ENCODE results near the gene FBXL17.

Gene FBXL17

DNA sequence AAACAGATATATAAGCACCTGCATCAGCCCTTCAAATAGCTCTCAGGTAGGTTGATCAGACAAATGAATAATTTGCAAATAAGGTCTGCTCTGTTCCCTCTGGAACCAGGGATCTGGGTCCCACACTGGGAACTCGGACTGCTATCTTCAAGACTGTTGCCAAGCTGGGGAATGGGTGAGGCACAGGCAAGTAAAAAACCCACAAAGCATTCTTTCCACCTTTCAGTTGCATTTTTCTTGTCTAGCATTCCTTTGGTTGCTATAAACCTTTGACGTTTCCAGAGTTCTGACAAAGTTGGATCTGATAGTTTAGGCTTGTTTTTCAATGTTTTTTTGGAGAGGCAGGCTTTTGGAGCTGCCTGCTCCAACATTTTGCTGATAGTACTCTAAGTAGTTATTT lies 20.1 kb downstream of the FBXL17 start:
- Histone ChIP-seq H3K36me3 (ENCODE audit: control insufficient read depth in 4 of 4, insufficient read depth in 4 of 4, low read length in 3 of 4) (peaks cover 2 to 17% (median 6%) of the 10 kb centered on the region in 4 experiments), H3K27me3 (replicated peaks in 2 of 5; ENCODE audit: control insufficient read depth in 4 of 5, insufficient read depth in 5 of 5, low read length in 4 of 5) (no peaks in the 10 kb centered on the region), H3K27ac (ENCODE audit: insufficient read depth in 1 of 2, low read depth in 1 of 2, low read length in 2 of 2, poor library complexity in 1 of 2, severe bottlenecking in 2 of 2) (no peak overlapping the region), H3K9me3 (ENCODE audit: control extremely low read depth in 1 of 5, control insufficient read depth in 4 of 5, insufficient read depth in 2 of 5, low read depth in 1 of 5, low read length in 4 of 5) (no peaks in the 10 kb centered on the region), H3K4me1 (ENCODE audit: control extremely low read depth in 1 of 4, control insufficient read depth in 4 of 4, insufficient read depth in 4 of 4, low read length in 3 of 4) (no peaks in the 10 kb centered on the region), H3K4me3 (ENCODE audit: control insufficient read depth in 1 of 7, extremely low read depth in 1 of 7, insufficient read depth in 4 of 7, low read depth in 2 of 7, low read length in 6 of 7) (no peak overlapping the region)
- no peak for DNase-seq
- ChIA-PET CTCF (interaction anchor here (0.6 to 1.2 kb wide), 2 partner anchors 16 to 17 kb away, joined by 3 read pairs; no protein-coding TSS in a partner anchor), POLR2A (no interaction called here)
- WGBS (ENCODE audit: insufficient coverage), result no CpG with 5 or more reads among the region's 2 CpGs

- H3K4me3 ChIP-seq (ENCODE audit: control insufficient read depth in 1 of 7, extremely low read depth in 1 of 7, insufficient read depth in 4 of 7, low read depth in 2 of 7, low read length in 6 of 7), result no peak overlapping the region
- CTCF ChIA-PET, result interaction anchor here (0.6 to 1.2 kb wide), 2 partner anchors 17 kb away, joined by 3 read pairs; no protein-coding TSS in a partner anchor
- H3K4me1 ChIP-seq (ENCODE audit: control extremely low read depth in 1 of 4, control insufficient read depth in 4 of 4, insufficient read depth in 4 of 4, low read length in 3 of 4), result no peaks in the 10 kb centered on the region
- H3K27me3 ChIP-seq (replicated peaks in 2 of 5; ENCODE audit: control insufficient read depth in 4 of 5, insufficient read depth in 5 of 5, low read length in 4 of 5), result no peaks in the 10 kb centered on the region
- POLR2A ChIA-PET, result no interaction called here
- H3K27ac ChIP-seq (ENCODE audit: insufficient read depth in 1 of 2, low read depth in 1 of 2, low read length in 2 of 2, poor library complexity in 1 of 2, severe bottlenecking in 2 of 2), result no peak overlapping the region
- H3K36me3 ChIP-seq (ENCODE audit: control insufficient read depth in 4 of 4, insufficient read depth in 4 of 4, low read length in 3 of 4), result peaks cover 2 to 17% (median 6%) of the 10 kb centered on the region in 4 experiments
- no peak for DNase-seq
- H3K9me3 ChIP-seq (ENCODE audit: control extremely low read depth in 1 of 5, control insufficient read depth in 4 of 5, insufficient read depth in 2 of 5, low read depth in 1 of 5, low read length in 4 of 5), result no peaks in the 10 kb centered on the region
- WGBS (ENCODE audit: insufficient coverage), result 100% methylated on average over 2 of the region's 3 CpGs
These were observed 20.7 kb downstream of the FBXL17 start for GRCh38 chr5:108361239-108361638.

GRCh38 chr5:108360280-108360679 lies 21.6 kb downstream of the FBXL17 start:
- no peak overlapping the region for H3K27ac ChIP-seq (ENCODE audit: insufficient read depth in 1 of 2, low read depth in 1 of 2, low read length in 2 of 2, poor library complexity in 1 of 2, severe bottlenecking in 2 of 2)
- no peaks in the 10 kb centered on the region for H3K9me3 ChIP-seq (ENCODE audit: control extremely low read depth in 1 of 5, control insufficient read depth in 4 of 5, insufficient read depth in 2 of 5, low read depth in 1 of 5, low read length in 4 of 5)
- no peaks in the 10 kb centered on the region for H3K4me1 ChIP-seq (ENCODE audit: control extremely low read depth in 1 of 4, control insufficient read depth in 4 of 4, insufficient read depth in 4 of 4, low read length in 3 of 4)
- ChIA-PET CTCF (no interaction called here), POLR2A (no interaction called here)
- DNase-seq, result no peak
- 100% methylated on average over 2 of the region's 4 CpGs for WGBS (ENCODE audit: insufficient coverage)
- peaks cover 2 to 13% (median 6%) of the 10 kb centered on the region in 4 experiments for H3K36me3 ChIP-seq (ENCODE audit: control insufficient read depth in 4 of 4, insufficient read depth in 4 of 4, low read length in 3 of 4)
- no peaks in the 10 kb centered on the region for H3K27me3 ChIP-seq (replicated peaks in 2 of 5; ENCODE audit: control insufficient read depth in 4 of 5, insufficient read depth in 5 of 5, low read length in 4 of 5)
- H3K4me3 ChIP-seq (ENCODE audit: control insufficient read depth in 1 of 7, extremely low read depth in 1 of 7, insufficient read depth in 4 of 7, low read depth in 2 of 7, low read length in 6 of 7), result no peak overlapping the region

- no peaks in the 10 kb centered on the region for H3K27me3 ChIP-seq (replicated peaks in 2 of 5; ENCODE audit: control insufficient read depth in 4 of 5, insufficient read depth in 5 of 5, low read length in 4 of 5)
- no CpG with 5 or more reads among the region's 1 CpG for WGBS (ENCODE audit: insufficient coverage)
- H3K4me3 ChIP-seq (ENCODE audit: control insufficient read depth in 1 of 7, extremely low read depth in 1 of 7, insufficient read depth in 4 of 7, low read depth in 2 of 7, low read length in 6 of 7), result no peak overlapping the region
- H3K9me3 ChIP-seq (ENCODE audit: control extremely low read depth in 1 of 5, control insufficient read depth in 4 of 5, insufficient read depth in 2 of 5, low read depth in 1 of 5, low read length in 4 of 5), result no peaks in the 10 kb centered on the region
- no peaks in the 10 kb centered on the region for H3K4me1 ChIP-seq (ENCODE audit: control extremely low read depth in 1 of 4, control insufficient read depth in 4 of 4, insufficient read depth in 4 of 4, low read length in 3 of 4)
- H3K36me3 ChIP-seq (ENCODE audit: control insufficient read depth in 4 of 4, insufficient read depth in 4 of 4, low read length in 3 of 4), result peaks cover 0 to 4% (median 3%) of the 10 kb centered on the region in 4 experiments
- DNase-seq, result no peak
- no peak overlapping the region for H3K27ac ChIP-seq (ENCODE audit: insufficient read depth in 1 of 2, low read depth in 1 of 2, low read length in 2 of 2, poor library complexity in 1 of 2, severe bottlenecking in 2 of 2)
- CTCF ChIA-PET, result interaction anchor here (0.8 kb wide), 1 partner anchor 14 kb away, joined by 3 read pairs; no protein-coding TSS in a partner anchor
- POLR2A ChIA-PET, result no interaction called here
These were observed 25.6 kb downstream of the FBXL17 start for GRCh38 chr5:108356286-108356685.

DNA sequence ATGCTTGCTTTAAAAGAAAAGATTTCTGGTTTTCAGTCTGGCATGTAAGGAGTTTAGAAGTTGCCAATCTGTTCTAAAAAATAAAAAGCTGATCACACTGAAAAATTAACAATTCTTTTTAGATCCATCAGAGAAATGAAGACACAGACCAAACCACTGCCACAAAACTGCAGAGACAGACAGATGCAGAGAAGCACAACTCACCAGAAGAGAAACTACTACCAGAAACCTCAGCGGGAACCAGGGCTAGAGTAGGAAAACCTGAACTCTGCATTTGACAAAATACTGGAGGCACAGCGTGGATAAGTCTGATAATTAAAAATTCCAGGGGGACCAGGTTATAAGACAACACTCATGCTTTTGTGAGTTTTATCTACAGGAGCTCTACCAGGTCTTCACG lies 28.8 kb downstream of the FBXL17 start:
- H3K27me3 ChIP-seq (replicated peaks in 2 of 5; ENCODE audit: control insufficient read depth in 4 of 5, insufficient read depth in 5 of 5, low read length in 4 of 5), result no peaks in the 10 kb centered on the region
- CTCF ChIA-PET, result no interaction called here
- DNase-seq, result no peak
- H3K27ac ChIP-seq (ENCODE audit: insufficient read depth in 1 of 2, low read depth in 1 of 2, low read length in 2 of 2, poor library complexity in 1 of 2, severe bottlenecking in 2 of 2), result no peak overlapping the region
- no peaks in the 10 kb centered on the region for H3K9me3 ChIP-seq (ENCODE audit: control extremely low read depth in 1 of 5, control insufficient read depth in 4 of 5, insufficient read depth in 2 of 5, low read depth in 1 of 5, low read length in 4 of 5)
- no peaks in the 10 kb centered on the region for H3K4me1 ChIP-seq (ENCODE audit: control extremely low read depth in 1 of 4, control insufficient read depth in 4 of 4, insufficient read depth in 4 of 4, low read length in 3 of 4)
- no CpG with 5 or more reads among the region's 3 CpGs for WGBS (ENCODE audit: insufficient coverage)
- no peak overlapping the region for H3K4me3 ChIP-seq (ENCODE audit: control insufficient read depth in 1 of 7, extremely low read depth in 1 of 7, insufficient read depth in 4 of 7, low read depth in 2 of 7, low read length in 6 of 7)
- POLR2A ChIA-PET, result no interaction called here
- peaks cover 0 to 4% (median 0%) of the 10 kb centered on the region in 4 experiments for H3K36me3 ChIP-seq (ENCODE audit: control insufficient read depth in 4 of 4, insufficient read depth in 4 of 4, low read length in 3 of 4)

DNA sequence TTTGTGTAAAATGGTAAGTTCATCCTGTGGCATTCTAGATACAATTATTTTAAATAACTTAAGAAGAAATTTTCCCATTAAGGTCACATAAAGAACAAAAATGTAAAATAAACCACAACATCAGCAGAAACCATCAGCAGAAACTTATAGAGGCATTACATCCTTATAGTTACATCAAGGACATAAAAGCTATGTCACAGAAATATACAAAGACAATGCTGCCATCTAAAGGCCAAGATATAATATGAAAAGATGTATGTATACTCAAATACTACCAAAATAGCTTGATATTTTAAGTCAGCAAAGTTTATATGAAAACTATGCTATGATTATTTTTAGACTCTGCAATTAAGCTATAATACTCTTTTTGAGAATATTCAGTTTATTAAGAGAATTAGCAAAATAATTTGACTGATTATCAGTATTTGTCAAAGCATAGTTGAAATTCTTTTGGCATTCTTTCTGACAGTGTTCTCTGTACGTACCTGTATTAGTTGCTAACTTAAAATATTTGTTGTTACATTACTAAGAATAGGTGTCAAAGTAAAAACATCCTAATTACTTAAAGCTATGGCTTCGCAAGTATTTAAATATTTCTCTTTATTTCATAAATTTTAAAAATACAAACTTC lies 36.2 kb downstream of the FBXL17 start:
- H3K4me3 ChIP-seq (ENCODE audit: control insufficient read depth in 1 of 7, extremely low read depth in 1 of 7, insufficient read depth in 4 of 7, low read depth in 2 of 7, low read length in 6 of 7), result no peak overlapping the region
- CTCF ChIA-PET, result interaction anchor here (0.9 to 4.9 kb wide), 6 partner anchors 9 to 145 kb away, joined by 3 to 60 read pairs (median 4); no protein-coding TSS in a partner anchor
- peak; percentile 60 to 78 (median 77) for DNase-seq
- H3K36me3 ChIP-seq (ENCODE audit: control insufficient read depth in 4 of 4, insufficient read depth in 4 of 4, low read length in 3 of 4), result peaks cover 0 to 9% (median 1%) of the 10 kb centered on the region in 4 experiments
- H3K27me3 ChIP-seq (replicated peaks in 2 of 5; ENCODE audit: control insufficient read depth in 4 of 5, insufficient read depth in 5 of 5, low read length in 4 of 5), result no peaks in the 10 kb centered on the region
- H3K4me1 ChIP-seq (ENCODE audit: control extremely low read depth in 1 of 4, control insufficient read depth in 4 of 4, insufficient read depth in 4 of 4, low read length in 3 of 4), result no peaks in the 10 kb centered on the region
- H3K9me3 ChIP-seq (ENCODE audit: control extremely low read depth in 1 of 5, control insufficient read depth in 4 of 5, insufficient read depth in 2 of 5, low read depth in 1 of 5, low read length in 4 of 5), result no peaks in the 10 kb centered on the region
- POLR2A ChIA-PET, result no interaction called here
- no CpG with 5 or more reads among the region's 2 CpGs for WGBS (ENCODE audit: insufficient coverage)
- no peak overlapping the region for H3K27ac ChIP-seq (ENCODE audit: insufficient read depth in 1 of 2, low read depth in 1 of 2, low read length in 2 of 2, poor library complexity in 1 of 2, severe bottlenecking in 2 of 2)

DNA sequence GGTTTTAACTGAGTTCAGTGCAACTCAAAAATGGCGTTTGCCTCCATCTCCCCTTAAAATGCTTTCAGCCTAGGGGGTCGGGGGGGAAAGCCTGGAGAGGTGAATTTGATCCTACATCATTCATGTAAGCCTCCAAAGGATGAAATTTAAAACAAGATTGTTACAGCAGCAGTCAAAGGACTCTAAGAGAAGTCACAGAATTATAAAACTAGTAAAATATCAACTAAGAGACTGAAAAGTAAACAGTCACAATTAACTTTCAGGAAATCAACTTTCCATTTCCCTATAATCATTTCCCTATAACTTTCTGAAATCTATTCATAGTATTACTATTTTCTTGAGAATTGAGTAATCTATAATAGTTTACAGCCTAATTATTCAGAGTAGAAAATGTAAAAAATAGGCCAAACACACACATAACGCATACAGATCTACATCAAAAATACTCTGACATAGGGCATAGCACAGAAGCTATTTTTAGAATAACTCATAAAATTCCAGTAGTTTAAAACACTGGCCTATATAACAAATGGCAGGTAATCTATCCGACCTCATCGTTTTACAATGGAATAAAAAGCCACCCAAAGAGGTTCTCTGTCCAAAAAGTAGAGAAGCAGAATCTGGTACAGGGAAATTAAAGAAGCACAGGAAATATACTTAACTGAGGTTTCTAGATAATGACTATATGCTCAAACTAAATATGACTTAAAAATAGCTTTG lies 37.6 kb downstream of the FBXL17 start:
- H3K36me3 ChIP-seq (ENCODE audit: control insufficient read depth in 4 of 4, insufficient read depth in 4 of 4, low read length in 3 of 4), result peaks cover 0 to 9% (median 1%) of the 10 kb centered on the region in 4 experiments
- WGBS (ENCODE audit: insufficient coverage), result 80% methylated on average over 1 of the region's 5 CpGs
- CTCF ChIA-PET, result interaction anchor here (0.7 to 4.9 kb wide), 4 partner anchors 11 to 85 kb away, joined by 3 to 60 read pairs (median 3); no protein-coding TSS in a partner anchor

More for the DNA sequence above, 37.6 kb downstream of the FBXL17 start:
- Histone ChIP-seq H3K9me3 (ENCODE audit: control extremely low read depth in 1 of 5, control insufficient read depth in 4 of 5, insufficient read depth in 2 of 5, low read depth in 1 of 5, low read length in 4 of 5) (no peaks in the 10 kb centered on the region), H3K27me3 (replicated peaks in 2 of 5; ENCODE audit: control insufficient read depth in 4 of 5, insufficient read depth in 5 of 5, low read length in 4 of 5) (no peaks in the 10 kb centered on the region), H3K27ac (ENCODE audit: insufficient read depth in 1 of 2, low read depth in 1 of 2, low read length in 2 of 2, poor library complexity in 1 of 2, severe bottlenecking in 2 of 2) (no peak overlapping the region), H3K4me3 (ENCODE audit: control insufficient read depth in 1 of 7, extremely low read depth in 1 of 7, insufficient read depth in 4 of 7, low read depth in 2 of 7, low read length in 6 of 7) (no peak overlapping the region), H3K4me1 (ENCODE audit: control extremely low read depth in 1 of 4, control insufficient read depth in 4 of 4, insufficient read depth in 4 of 4, low read length in 3 of 4) (no peaks in the 10 kb centered on the region)
- POLR2A ChIA-PET, result no interaction called here
- no peak for DNase-seq
